Erythroblast (primary cell): Measurements from ENCODE around the gene FOXL2NB.
"Not testable (repeated sequence)": the region's sequence is repeated elsewhere in the genome, so short reads cannot be mapped to it uniquely, and the experiment has no call there.

Experiments used
- DNase-seq, 2 experiments: peaks; one replicate each; lab custom pipeline; 2025; lab: John Stamatoyannopoulos, UW
- GATA1 ChIP-seq: IDR thresholded peaks from 2 replicates; pipeline ENCODE4 v1.6.1; 2011; ENCODE audit warnings: low read depth, mild to moderate bottlenecking, control low read depth, low read length, moderate library complexity
- POLR2A ChIP-seq: IDR thresholded peaks from 2 replicates; pipeline ENCODE4 v1.6.1; 2011; ENCODE audit warnings: mild to moderate bottlenecking, low read length

Gene FOXL2NB

GRCh38 chr3:138915503-138916498, 31.2 kb upstream of the FOXL2NB start:
- TF ChIP-seq GATA1 (no peak), POLR2A (peak; percentile 27)

GRCh38 chr3:138916824-138917223, 30.2 kb upstream of the FOXL2NB start:
- TF ChIP-seq GATA1 = no peak
- TF ChIP-seq POLR2A = no peak
- DNase-seq = no peak

More at GRCh38 chr3:138915503-138916498, 31.2 kb upstream of the FOXL2NB start:
- peak; percentile 89 to 92 for DNase-seq

GRCh38 chr3:138919325-138919724, 27.7 kb upstream of the FOXL2NB start:
- no peak for TF ChIP-seq POLR2A
- TF ChIP-seq GATA1 = no peak
- DNase-seq = no peak

- TF ChIP-seq GATA1 (no peak), POLR2A (no peak)
- no peak for DNase-seq
These were observed 25.4 kb upstream of the FOXL2NB start for GRCh38 chr3:138921316-138922292.

- not testable (repeated sequence) for DNase-seq
These were observed 24.6 kb upstream of the FOXL2NB start for GRCh38 chr3:138922400-138922799.

GRCh38 chr3:138923531-138923994, 23.5 kb upstream of the FOXL2NB start:
- DNase-seq = peak; percentile 79 to 89
- no peak for TF ChIP-seq GATA1
- TF ChIP-seq POLR2A = no peak

- TF ChIP-seq POLR2A (no peak), GATA1 (no peak)
- no peak for DNase-seq
These were observed 18.2 kb upstream of the FOXL2NB start for GRCh38 chr3:138928727-138929372.

GRCh38 chr3:138933068-138933668, 13.8 kb upstream of the FOXL2NB start:
- TF ChIP-seq GATA1 (no peak), POLR2A (no peak)
- no peak for DNase-seq

- TF ChIP-seq POLR2A (no peak), GATA1 (no peak)
- DNase-seq = no peak
These were observed 12.9 kb upstream of the FOXL2NB start for GRCh38 chr3:138933981-138934691.

- TF ChIP-seq GATA1 (no peak), POLR2A (no peak)
- no peak for DNase-seq
These were observed 11.5 kb upstream of the FOXL2NB start for GRCh38 chr3:138935505-138935862.

GRCh38 chr3:138935863-138936740, 10.9 kb upstream of the FOXL2NB start:
- no peak for TF ChIP-seq POLR2A
- no peak for TF ChIP-seq GATA1
- peak; percentile 59 to 71 for DNase-seq
